Aorta (tissue), 5 donors: Measurements from ENCODE around the gene GMPPB. TPM values are rescaled to one million over a fixed set of nuclear protein-coding genes. Genes with fewer than 3 reads are reported as not detected.

Experiments used
- ATAC-seq: fragments of 200-7000 bp; cut with Tn5 transposase; one replicate; pipeline ENCODE4 v1.9.1; 2022; ENCODE audit warnings: moderate library complexity; ENCODE audit not compliant: low FRiP score
- DNase-seq, 2 donors: peaks; one replicate each; pipeline ENCODE4 v3.0.0-alpha.2; 2020
- H3K27ac ChIP-seq, 2 donors: one replicate each; pipeline ENCODE4 v1.5.1; 2013; ENCODE audit warnings: low read length in 2 of 2, mild to moderate bottlenecking in 2 of 2, moderate library complexity in 2 of 2, control low read depth in 1 of 2, inconsistent platforms in 1 of 2, low read depth in 1 of 2
- H3K27me3 ChIP-seq, 2 donors: one replicate each; pipeline ENCODE4 v1.6.1; 2013; ENCODE audit warnings: control low read depth in 1 of 2, low read length in 1 of 2, mild to moderate bottlenecking in 1 of 2, moderate library complexity in 1 of 2; ENCODE audit not compliant: insufficient read depth in 2 of 2, control insufficient read depth in 1 of 2
- H3K36me3 ChIP-seq, 2 donors: one replicate each; pipeline ENCODE4 v1.6.1; 2013; ENCODE audit warnings: control low read depth in 1 of 2, low read length in 1 of 2, mild to moderate bottlenecking in 1 of 2; ENCODE audit not compliant: insufficient read depth in 2 of 2, control insufficient read depth in 1 of 2
- H3K4me1 ChIP-seq, 2 donors: one replicate each; pipeline ENCODE4 v1.6.1; 2013; ENCODE audit warnings: low read length in 2 of 2, control low read depth in 1 of 2, mild to moderate bottlenecking in 1 of 2, moderate library complexity in 1 of 2; ENCODE audit not compliant: insufficient read depth in 2 of 2, control insufficient read depth in 1 of 2
- H3K4me3 ChIP-seq, 2 donors: one replicate each; pipeline ENCODE4 v1.5.1; 2013; ENCODE audit warnings: low read length in 2 of 2, control low read depth in 1 of 2, mild to moderate bottlenecking in 1 of 2
- H3K9me3 ChIP-seq: one replicate; pipeline ENCODE4 v1.6.1; 2013; ENCODE audit warnings: mild to moderate bottlenecking, low read length; ENCODE audit not compliant: control insufficient read depth
- WGBS, 2 donors: extraction: QIAGEN DNeasy Blood & Tissue Kit; methylation state at CpG; one replicate each; pipeline ENCODE4 v1.1.7; 2013; 5-methylcytosine and 5-hydroxymethylcytosine counted together
- intact Hi-C, 2 donors: fragments of 100-400 bp; cut with DNase I; formaldehyde crosslinking; loops; one replicate each; pipeline versions ENCODE4 v1.14.2 to v1.15.0; 2022
- polyA plus RNA-seq, 2 donors: library from polyadenylated mRNA; stranded (reverse); fragments of 200-250 nt; gene quantifications; one replicate each; pipeline ENCODE4 v1.2.3, GENCODE V29; 2013
- total RNA-seq, 2 donors: library from RNA; stranded (reverse); fragmentation: NEBNext Ultra II Directional; extraction: Animal tissue kit (Norgen Biotek cat#: 25700); gene quantifications; one replicate each; pipeline ENCODE4 v1.2.1, GENCODE V29; 2021
- donor health status: healthy with polysubstance abuse.
- donor health status: Bipolar disorder and iron deficiency.
- donor health status: DM: no; HTN: no; CAD: no.
- donor health status: DM: no; HTN: no; CAD: no.
- donor health status: DM: yes; HTN: yes; CAD: no.

Gene GMPPB
- total and polyA plus RNA-seq, 4 donors = 13.4 to 39.6 (median 26.9) TPM

- WGBS, 2 donors = 95% methylated on average over 11 of the region's 11 CpGs
- no peak overlapping the region for H3K27ac ChIP-seq
- no peak for DNase-seq
- peaks cover 0 to 4% of the 10 kb centered on the region in 2 donors for H3K36me3 ChIP-seq
- H3K9me3 ChIP-seq = no peaks in the 10 kb centered on the region
- no peak overlapping the region for H3K4me3 ChIP-seq
- intact Hi-C loops = no loop called here
- no peaks in the 10 kb centered on the region for H3K4me1 ChIP-seq
- ATAC-seq = no peak
- no peaks in the 10 kb centered on the region for H3K27me3 ChIP-seq
Measured at GRCh38 chr3:49738067-49738713, 14.4 kb upstream of the GMPPB start.

DNA sequence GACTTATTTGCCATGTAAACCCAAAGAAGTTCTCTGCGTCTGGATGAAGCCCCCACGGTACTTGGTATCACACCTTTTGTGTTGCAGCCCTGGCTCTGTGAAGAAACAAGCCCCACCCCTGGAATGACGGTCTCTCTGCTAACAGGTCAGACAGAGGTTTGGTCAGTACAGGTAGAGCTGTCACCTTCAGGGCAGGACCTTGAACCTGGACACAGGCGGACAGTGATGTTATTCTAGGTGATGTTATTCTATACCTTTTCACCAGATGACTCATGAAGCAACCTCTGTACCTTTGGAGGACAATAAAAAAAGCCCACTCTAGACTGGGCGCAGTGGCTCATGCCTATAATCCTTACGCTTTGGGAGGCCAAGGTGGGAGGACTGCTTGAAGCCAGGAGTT, 11.0 kb upstream of the GMPPB start:
- 94 to 95% methylated on average over 6 of the region's 6 CpGs for WGBS, 2 donors
- intact Hi-C loops = no loop called here
- ATAC-seq = no peak

GRCh38 chr3:49733551-49733950, 9.8 kb upstream of the GMPPB start:
- WGBS, 2 donors = 94 to 96% methylated on average over 1 of the region's 1 CpG
- H3K27me3 ChIP-seq = no peaks in the 10 kb centered on the region
- H3K4me3 ChIP-seq = no peak overlapping the region
- intact Hi-C loops = no loop called here
- H3K27ac ChIP-seq = no peak overlapping the region
- H3K9me3 ChIP-seq = no peaks in the 10 kb centered on the region
- ATAC-seq (no peak), DNase-seq (no peak)
- H3K4me1 ChIP-seq = no peaks in the 10 kb centered on the region
- peaks cover 0 to 7% of the 10 kb centered on the region in 2 donors for H3K36me3 ChIP-seq

More for the DNA sequence above, 11.0 kb upstream of the GMPPB start:
- DNase-seq = no peak
- Histone ChIP-seq H3K4me1 (no peaks in the 10 kb centered on the region), H3K9me3 (no peaks in the 10 kb centered on the region), H3K27me3 (no peaks in the 10 kb centered on the region), H3K4me3 (no peak overlapping the region), H3K36me3 (peaks cover 0 to 7% of the 10 kb centered on the region in 2 donors), H3K27ac (no peak overlapping the region)

DNA sequence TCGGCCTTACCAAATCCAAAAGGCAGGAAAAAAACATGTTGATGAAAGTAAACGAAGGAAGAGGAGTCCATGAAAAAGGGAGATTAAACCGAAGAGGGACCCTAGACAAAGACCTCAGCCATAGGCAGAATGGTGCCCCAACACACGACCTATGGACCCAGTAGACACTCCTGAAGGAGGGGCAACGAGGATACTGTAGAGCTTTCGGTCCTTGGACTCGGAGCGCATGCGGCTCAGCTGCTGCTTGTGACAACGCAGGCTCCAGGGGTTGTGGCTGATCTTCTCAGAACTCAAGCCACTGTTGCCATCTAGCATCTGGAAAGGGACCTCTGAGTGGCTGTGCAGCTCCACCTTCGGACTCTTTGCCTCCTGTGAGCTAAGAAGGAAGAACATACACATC, 8.8 kb upstream of the GMPPB start:
- Histone ChIP-seq H3K27me3 (no peaks in the 10 kb centered on the region), H3K9me3 (no peaks in the 10 kb centered on the region), H3K36me3 (peaks cover 0 to 8% of the 10 kb centered on the region in 2 donors), H3K27ac (no peak overlapping the region), H3K4me1 (no peaks in the 10 kb centered on the region), H3K4me3 (no peak overlapping the region)
- DNase-seq (no peak), ATAC-seq (no peak)
- intact Hi-C loops = no loop called here
- 87 to 91% methylated on average over 11 of the region's 11 CpGs for WGBS, 2 donors

- no peak for ATAC-seq
- H3K4me1 ChIP-seq = no peaks in the 10 kb centered on the region
- intact Hi-C loops = loop anchor here in 1 of 2 donors (10.0 kb wide), 1 partner anchor 55 kb away; the partner anchor contains the start of gene IP6K1
- no peaks in the 10 kb centered on the region for H3K27me3 ChIP-seq
- H3K4me3 ChIP-seq = no peak overlapping the region
- 97% methylated on average over 4 of the region's 4 CpGs for WGBS, 2 donors
- no peak for DNase-seq
- no peak overlapping the region for H3K27ac ChIP-seq
- no peaks in the 10 kb centered on the region for H3K9me3 ChIP-seq
- H3K36me3 ChIP-seq = peaks cover 0 to 14% of the 10 kb centered on the region in 2 donors
Measured at GRCh38 chr3:49729966-49730609, 6.3 kb upstream of the GMPPB start.

GRCh38 chr3:49727924-49728361, 4.2 kb upstream of the GMPPB start:
- Histone ChIP-seq H3K4me1 (no peaks in the 10 kb centered on the region), H3K4me3 (no peak overlapping the region), H3K36me3 (peaks cover 0 to 14% of the 10 kb centered on the region in 2 donors), H3K27ac (no peak overlapping the region), H3K9me3 (no peaks in the 10 kb centered on the region), H3K27me3 (no peaks in the 10 kb centered on the region)
- ATAC-seq = no peak
- DNase-seq = no peak
- intact Hi-C loops = loop anchor here in 1 of 2 donors (10.0 kb wide), 1 partner anchor 57 kb away; the partner anchor contains the start of gene IP6K1
- 92 to 93% methylated on average over 15 of the region's 15 CpGs for WGBS, 2 donors

GRCh38 chr3:49727154-49727923, 3.6 kb upstream of the GMPPB start:
- WGBS, 2 donors = 91% methylated on average over 19 of the region's 19 CpGs
- DNase-seq (no peak), ATAC-seq (no peak)
- intact Hi-C loops = loop anchor here in 1 of 2 donors (10.0 kb wide), 1 partner anchor 57 kb away; the partner anchor contains the start of gene IP6K1
- no peak overlapping the region for H3K27ac ChIP-seq
- H3K4me1 ChIP-seq = no peaks in the 10 kb centered on the region
- no peaks in the 10 kb centered on the region for H3K27me3 ChIP-seq
- H3K36me3 ChIP-seq = peaks cover 0 to 11% of the 10 kb centered on the region in 2 donors
- no peaks in the 10 kb centered on the region for H3K9me3 ChIP-seq
- H3K4me3 ChIP-seq = no peak overlapping the region

DNA sequence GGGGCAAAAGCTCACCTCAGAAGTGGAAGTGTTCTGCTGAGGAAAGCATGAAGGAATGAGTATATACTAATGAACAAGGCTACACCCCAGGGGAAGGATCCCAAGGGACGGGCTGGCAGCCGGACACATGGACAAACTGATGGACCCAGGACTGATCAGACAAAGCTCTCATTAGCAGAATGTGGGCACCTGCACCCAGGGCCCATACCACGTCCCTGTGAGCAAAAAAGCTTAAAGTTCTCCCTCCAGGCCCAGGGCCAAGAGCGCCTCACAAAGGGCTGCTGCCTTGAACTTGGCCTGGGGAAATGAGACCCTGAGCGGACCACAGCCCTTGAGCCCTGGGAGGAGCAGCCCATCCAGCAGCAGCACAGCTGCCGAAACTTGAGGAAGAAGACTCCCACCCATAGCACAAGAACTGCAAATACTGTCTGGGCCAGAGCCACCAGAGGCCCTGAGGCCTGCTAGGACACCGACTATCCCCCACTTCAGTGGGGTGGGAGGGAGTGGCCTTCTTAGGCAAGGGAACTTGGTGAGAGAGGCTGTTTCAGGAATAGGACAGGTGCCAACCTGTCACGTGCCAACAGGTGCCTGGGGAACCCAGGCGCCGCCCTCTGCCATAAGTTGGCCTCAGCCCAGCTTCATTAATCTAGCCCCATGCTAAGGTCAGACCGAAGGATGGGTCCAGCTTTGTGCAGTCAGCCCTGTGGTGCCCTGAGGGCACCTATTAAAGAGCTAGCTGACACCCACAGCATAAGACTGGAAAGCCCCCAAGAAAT, 2.3 kb upstream of the GMPPB start:
- intact Hi-C loops = loop anchor here in 1 of 2 donors (10.0 kb wide), 1 partner anchor 59 kb away; the partner anchor contains the start of gene IP6K1
- Histone ChIP-seq H3K4me1 (no peaks in the 10 kb centered on the region), H3K4me3 (no peak overlapping the region), H3K36me3 (peaks cover 0 to 11% of the 10 kb centered on the region in 2 donors), H3K9me3 (no peaks in the 10 kb centered on the region), H3K27ac (no peak overlapping the region), H3K27me3 (no peaks in the 10 kb centered on the region)
- WGBS, 2 donors = 88 to 90% methylated on average over 11 of the region's 11 CpGs
- no peak for ATAC-seq
- DNase-seq = no peak
